Stimulated activated CD4-positive, alpha-beta T cell treated with anti-CD3 and anti-CD28 coated beads, Interleukin-15, amount 100 ng/mL, for 24 hours (primary cell): ENCODE measurements around the gene PLA2R1.
"Not testable (repeated sequence)": the region's sequence is repeated elsewhere in the genome, so short reads cannot be mapped to it uniquely, and the experiment has no call there.

ENCODE experiments used
- DNase-seq: peaks from one replicate; pipeline ENCODE4 v3.0.0-alpha.2; 2020

PLA2R1 gene

DNA sequence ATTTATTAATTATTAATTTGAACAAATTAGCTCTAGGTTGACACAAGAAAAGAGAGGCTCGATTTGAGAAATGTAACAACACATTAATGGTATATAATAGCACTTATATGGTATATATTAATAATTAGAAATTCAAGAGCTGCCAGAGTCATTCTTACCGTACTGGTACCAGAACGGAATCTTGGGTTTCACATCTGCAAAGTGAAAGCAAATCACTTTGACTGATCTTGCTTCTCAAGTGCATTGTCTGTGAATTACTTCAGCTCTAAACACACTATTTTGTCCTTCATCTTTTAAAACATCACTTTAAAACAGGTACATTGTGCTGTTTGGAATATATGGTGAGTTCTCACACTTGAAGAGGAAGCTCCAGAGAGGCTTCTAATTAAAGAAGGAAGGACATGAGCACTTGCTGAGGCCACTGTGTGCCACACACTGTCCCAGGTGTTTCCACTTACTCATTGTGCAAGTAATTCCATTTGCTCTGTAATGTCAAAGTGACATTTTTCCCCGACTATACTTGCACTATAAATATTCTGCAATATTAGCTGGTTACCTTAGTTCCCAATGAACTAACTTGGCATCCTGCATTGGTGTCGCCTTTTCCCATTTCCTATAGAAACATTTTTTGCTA lies 85.8 kb downstream of the PLA2R1 start:
- no peak for DNase-seq

DNA sequence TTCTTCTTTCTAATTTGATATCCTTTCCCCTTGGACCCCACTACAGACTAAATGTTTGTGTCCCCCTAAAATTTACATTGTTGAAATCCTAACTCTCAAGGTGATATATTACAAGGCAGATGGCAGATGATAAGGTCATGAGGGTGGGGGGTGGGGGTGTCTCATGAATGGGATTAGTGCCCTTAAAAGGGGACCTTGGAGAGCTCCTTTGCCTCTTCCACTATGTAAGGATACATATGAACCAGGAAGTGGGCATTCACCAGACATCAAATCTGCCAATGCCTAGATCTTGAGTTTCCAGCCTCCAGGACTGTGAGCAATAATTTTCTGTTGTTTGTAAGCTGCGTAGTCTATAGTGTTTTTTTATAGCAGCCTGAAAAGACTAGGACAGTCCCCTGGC lies 89.1 kb downstream of the PLA2R1 start:
- no peak for DNase-seq

DNA sequence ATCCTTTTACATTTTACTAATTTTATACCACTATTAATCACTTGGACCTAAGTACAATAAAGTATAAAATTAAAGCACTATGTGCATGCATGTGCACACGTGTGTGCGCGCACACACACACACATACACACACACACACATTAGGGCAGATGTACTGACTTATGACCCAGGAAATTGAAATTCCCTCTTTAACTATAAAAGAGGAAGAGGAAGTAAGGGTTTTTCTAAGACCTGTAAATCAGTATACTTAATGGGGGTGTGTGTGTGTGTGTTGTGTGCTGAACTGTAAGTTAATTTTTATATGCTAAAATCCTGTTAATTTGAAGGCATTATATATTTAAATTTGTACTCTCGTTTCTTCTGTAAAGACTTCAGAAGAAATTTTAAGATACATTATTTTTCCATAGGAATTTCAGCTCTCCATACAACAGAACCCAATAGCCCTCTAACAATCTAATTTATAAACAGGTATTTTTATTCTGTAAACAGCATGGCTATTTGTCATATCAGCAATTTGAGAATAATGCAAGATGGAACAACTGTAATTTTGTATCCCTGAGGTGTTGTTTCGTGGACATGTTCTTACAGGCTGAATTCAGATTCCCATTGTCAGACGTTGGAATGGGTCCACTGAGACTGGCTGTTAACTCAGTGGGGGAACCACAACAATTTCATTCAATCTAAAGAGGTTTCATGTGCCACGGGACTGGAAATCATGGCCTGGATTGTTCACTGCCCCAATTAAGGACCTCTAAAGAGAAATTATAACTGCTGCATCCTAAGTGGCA lies 90.9 kb downstream of the PLA2R1 start:
- no peak for DNase-seq

DNA sequence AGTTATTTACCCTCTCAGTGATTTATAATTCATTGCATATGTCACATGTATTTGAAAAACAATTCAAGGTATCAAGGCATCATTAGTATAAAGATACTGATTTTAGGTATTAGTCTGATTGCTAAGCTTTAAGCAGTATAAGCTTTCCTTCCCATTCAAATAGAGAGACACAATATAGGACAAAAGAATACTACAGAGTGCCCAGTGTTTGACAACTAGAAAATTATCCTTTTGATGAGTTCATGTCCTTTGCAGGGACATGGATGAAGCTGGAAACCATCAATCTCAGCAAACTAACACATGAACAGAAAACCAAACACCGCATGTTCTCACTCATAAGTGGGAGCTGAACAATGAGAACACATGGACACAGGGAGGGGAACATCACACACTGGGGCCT lies 91.9 kb downstream of the PLA2R1 start:
- DNase-seq = not testable (repeated sequence)

DNA sequence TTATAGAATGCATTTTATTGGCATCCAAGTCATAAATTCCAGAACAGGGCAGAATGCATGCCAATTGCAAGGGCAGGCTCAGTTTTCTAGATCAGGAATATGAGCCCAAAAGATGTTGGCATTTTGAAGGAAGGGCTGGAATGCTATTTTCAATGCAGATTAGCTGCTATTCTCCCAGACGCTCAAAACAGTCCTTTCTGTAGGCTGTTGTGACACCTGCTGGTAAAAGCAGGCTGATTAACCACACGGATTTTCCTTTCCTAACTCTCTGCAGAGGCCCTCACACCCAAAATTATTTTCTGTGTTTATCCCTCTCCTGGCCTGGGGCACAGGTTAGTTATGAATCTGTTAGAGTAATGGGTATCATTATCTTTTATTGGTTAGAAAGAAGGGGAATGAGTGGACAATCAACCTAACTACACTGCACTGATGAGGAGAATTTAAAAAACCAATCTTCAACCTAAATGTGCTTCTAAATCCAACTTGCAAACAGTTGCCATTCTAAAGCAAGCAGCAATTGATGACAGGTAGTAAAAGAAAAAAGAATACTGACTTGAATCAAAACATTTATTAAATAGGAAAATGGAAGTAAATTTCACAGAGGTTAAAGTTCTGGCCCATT lies 94.0 kb downstream of the PLA2R1 start:
- DNase-seq = peak; percentile 20

DNA sequence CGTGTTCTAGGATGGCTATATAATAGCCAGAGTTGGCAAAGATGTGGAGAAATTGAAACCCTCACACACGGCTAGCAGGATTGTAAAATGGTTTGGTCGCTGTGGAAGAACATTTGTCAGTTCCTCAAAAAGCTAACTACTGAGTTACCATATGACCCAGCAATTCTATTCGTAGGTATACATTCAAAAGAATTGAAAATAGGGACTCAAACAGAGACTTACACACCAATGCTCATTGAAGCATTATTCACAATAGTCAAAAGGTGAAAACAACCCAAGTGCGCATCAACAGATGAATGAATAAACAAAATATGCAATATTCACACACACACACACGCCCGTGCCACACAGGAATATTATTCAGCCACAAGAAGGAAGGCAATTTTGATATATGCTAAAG lies 98.7 kb downstream of the PLA2R1 start:
- DNase-seq = no peak

DNA sequence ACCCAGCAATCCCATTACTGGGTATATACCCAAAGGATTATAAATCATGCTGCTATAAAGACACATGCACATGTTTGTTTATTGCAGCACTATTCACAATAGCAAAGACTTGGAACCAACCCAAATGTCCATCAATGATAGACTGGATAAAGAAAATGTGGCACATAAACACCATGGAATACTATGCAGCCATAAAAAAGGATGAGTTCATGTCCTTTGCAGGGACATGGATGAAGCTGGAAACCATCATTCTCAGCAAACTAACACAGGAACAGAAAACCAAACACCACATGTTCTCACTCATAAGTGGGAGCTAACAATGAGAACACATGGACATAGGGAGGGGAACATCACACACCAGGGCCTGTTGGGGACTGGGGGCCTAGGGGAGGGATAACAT lies 99.9 kb downstream of the PLA2R1 start:
- DNase-seq = not testable (repeated sequence)

DNA sequence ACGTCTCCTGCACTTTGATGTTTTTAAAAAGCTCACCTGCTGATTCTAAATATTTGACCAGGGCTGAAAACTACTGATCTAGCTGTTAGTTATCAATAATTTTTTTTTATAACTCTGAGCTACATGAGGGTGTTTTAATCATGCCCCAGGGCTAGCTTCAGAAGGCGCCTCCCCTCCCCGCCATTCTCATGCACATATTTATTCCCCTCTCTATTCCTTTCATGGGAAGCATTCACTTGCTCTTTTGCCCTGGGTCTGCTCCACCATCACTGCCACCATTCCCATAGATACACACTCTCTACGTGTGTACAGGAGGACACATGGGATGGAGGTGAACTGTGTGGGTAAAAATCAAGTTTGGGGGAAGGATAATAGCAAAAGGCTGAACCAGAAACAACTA lies 101.0 kb downstream of the PLA2R1 start:
- no peak for DNase-seq

DNA sequence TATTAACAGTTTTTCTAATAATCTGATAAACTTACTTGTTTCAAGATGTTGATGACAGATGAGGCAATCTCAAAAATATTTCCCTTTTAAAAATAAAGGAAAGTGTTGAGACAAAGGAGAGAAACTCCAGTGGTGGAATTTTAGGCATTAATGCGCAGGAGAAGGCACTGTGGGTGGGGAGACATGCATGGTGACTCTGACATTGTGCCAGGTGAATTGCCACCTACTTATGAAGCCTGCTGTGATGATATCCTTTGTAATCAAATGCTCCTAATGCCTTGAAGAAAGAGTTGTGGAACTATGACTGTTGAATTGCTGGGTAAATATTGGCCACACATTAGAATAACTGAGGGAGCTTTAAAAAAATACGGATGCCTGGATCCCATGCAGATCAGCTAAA lies 101.4 kb downstream of the PLA2R1 start:
- DNase-seq = no peak

DNA sequence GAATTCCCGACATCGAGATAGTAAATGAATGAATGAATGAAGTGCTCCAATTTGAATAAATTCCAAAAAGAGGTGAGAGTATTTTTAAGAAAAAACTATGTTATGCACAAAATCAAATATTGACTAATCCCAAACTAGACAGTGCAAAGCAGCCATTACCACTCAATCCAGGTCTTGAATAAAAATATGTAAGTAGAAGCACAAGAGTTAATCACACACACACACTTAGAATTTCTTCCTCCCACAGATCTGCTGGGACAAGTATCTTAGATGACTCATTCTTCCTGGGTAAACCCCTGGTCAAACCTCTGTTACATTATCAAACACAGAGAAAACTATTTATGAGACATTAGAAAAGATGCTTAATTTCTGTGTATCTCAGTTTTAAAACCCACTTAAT lies 102.0 kb downstream of the PLA2R1 start:
- DNase-seq = peak; percentile 9

DNA sequence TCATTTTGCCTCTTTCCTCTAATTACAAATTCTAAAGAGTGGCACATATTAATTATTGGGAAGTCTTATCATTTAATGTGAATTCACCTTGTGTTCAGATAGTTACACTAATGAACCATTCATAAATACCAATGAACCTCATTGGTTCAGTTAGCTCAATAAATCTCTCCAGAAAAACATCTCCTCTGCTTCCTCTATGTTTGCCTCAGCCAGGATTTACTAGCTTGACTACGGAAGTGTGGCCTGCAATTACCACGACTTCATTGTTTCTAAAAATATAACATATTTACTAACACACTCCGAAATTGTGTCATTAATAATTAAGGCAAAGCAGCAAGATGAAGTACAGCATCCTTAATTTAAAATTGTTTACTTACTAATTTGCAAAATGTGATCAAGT lies 103.3 kb downstream of the PLA2R1 start:
- no peak for DNase-seq

DNA sequence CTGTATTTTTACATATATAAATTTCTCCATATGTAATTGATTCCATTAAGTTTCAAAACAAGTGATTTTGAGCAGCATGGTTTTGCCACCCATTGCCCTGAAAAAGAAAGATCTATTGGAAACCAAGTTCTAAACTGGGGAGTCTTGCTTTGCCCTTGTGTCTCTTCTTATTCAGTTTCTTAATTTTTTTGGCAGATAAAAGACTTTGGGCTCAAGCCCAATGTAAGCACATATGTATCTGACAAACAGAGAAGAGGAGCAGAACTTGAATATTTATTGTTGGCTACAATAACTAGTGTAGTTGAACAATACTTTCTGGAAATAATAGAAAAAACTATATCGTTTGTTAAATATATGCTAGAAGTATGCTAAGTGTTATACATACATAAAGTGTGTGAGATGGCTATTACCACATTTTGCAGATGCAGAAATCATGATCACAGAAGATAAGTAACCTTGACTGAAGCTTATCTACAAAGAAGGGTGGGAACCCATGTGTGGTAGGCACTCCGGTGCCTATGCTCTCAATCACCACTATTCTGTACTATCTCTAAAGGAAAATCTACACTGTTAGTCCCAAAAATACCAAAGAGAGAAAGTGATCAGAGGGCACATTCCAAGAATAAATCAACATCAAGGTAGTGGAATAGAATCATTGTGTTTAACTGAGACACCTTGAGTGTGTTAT lies 109.1 kb downstream of the PLA2R1 start:
- no peak for DNase-seq

DNA sequence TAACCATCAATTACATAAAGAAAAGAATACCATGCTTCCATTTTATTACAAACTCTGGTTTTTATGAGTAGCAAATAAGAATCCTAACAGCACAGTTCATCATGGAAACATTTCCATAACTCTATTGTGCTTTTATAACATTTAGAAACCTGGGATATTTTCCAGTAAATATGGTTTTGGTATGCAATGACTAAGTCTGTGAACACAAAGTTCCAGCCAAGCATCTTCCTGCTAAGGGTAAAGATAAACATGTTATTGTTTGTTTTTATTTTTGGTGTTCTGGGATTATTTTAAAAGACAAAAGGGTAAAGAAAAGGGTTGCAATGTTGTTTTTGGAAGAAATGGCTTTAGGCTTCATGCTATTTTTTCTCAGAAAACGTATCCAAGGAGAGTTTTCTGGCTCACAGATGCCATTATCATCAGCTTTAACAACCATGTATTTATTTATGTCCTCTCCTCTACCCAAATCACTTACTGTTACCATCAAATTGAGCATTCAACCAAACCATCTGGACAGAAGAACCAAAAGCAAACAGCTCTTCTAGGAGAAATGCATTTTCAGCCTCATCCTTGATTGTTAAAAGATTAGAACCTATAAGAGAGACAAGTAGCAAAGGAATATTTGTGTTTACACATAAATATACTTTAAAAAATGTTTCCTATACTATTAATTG lies 116.0 kb downstream of the PLA2R1 start:
- DNase-seq = no peak

DNA sequence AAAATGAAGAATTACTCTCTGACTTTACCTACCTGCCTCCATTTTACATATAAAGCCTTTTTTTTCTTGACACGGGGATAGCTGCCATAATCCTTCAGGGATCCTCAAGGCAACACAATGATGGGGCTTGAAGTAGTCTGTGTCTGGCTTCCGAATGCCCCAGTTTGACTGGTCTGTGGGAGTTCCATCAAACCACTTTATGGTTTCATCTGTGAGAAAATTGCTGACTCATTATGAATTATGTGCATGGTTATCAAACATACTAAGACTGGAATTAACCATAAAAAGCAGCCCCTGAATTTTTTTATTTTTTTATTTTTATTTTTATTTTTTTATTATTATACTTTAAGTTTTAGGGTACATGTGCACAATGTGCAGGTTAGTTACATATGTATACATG lies 117.5 kb downstream of the PLA2R1 start:
- DNase-seq = no peak

DNA sequence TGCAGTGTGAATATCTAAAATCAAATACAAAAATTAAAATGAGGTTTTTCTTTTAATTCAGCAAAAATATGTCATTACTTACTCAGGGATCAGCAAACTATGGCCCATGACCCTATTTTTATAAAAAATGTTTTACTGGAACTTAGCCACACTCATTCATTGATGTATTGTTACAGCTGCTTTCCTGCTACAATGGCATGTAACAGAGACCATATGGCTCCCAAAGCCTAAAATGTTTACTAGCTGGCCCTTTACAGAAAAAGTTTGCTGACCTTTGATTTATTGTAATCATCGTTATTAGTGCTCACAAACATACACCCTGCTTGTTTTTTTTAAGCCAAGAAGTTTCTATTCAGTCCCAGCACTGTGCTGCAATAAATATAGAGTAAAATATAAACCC lies 120.3 kb downstream of the PLA2R1 start:
- no peak for DNase-seq

DNA sequence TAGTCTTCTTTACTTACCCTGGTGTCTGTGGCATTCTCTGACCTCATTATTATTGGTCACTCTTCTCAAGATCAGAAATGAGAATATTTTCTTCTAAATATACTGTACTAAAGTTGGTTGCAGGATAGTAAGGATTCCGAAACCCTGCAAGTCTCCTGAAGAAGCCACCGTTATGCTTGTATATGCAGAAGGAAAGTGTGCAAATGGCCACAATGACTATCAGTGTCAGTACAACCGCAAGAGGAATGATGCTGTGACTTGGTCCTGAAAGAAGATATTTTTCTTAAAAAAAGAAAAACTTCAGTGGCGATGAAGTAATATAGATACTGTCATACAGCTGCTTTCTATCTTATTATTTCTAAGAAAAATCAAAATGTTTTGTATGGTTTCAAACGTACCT lies 120.7 kb downstream of the PLA2R1 start:
- no peak for DNase-seq

DNA sequence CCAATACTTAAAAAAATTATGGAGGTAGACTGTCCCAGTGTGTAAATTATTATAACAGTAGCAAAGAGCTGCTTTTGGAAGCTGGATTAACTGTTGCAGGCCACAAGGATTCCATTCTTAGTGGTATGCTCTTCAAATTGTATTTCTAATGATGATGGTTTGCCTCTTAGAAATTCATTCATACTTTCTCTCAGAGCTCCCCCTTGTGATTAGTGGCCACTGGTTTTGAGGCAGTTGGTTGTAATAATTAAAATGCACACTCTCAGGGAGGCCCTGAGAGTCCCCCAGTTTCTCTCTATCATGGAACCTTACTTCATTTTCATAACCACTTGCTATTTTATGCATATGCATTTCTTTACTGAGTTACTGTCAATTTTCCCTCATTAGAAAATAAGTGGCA lies 122.5 kb downstream of the PLA2R1 start:
- DNase-seq = no peak

DNA sequence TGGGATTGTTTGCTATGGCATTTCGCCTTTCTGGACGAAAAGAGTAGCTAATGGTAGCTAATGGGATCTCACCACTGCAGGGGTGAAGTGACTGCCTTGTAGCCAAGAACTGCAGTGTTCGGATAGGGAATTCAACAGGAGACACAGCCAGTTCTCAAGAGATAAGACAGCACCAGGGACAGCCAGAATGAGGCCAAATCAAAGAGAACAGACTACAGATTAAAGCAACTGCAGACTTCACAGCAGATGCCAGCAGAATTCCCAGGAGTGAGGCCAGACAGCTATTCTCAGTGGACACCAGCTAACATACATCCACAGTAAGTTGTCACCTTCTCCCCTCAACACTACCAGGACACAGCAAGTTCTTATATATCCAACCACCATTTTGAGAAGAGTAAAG lies 124.0 kb downstream of the PLA2R1 start:
- no peak for DNase-seq

DNA sequence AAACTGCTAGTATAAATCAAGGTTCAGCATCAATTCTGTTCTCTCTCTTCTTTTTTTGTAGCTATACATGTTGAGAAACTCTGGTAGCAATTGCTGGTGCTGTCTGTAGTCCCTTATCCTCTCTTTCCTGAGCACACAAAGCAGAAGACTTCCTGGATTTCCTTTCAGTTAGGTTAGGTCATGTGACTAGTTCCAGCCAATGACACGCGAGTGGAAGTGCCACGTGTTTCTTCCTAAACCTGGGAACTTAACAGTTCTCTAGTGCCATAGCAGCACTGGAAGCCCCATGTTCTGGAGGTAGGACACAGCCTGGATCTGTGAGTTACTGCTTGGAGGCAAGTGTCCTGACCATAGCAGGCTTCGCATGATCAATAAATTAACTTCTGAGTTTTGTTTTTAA lies 125.9 kb downstream of the PLA2R1 start:
- DNase-seq = peak; percentile 21

DNA sequence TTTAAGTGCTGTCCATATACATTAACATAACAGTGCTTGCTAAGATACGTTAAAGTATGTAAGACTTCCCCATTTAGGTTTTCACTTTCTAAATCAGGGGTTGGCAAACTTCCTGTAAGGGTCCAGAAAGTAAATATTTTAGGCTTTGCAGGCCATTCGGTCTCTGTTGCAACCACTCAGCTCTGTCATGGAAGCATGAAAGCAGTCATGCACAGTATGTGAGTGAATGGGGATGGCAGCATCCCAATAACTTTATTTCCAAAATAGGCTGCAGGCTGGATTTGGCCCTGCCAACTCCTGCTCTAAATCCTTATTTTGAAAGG lies 128.7 kb downstream of the PLA2R1 start:
- no peak for DNase-seq

DNA sequence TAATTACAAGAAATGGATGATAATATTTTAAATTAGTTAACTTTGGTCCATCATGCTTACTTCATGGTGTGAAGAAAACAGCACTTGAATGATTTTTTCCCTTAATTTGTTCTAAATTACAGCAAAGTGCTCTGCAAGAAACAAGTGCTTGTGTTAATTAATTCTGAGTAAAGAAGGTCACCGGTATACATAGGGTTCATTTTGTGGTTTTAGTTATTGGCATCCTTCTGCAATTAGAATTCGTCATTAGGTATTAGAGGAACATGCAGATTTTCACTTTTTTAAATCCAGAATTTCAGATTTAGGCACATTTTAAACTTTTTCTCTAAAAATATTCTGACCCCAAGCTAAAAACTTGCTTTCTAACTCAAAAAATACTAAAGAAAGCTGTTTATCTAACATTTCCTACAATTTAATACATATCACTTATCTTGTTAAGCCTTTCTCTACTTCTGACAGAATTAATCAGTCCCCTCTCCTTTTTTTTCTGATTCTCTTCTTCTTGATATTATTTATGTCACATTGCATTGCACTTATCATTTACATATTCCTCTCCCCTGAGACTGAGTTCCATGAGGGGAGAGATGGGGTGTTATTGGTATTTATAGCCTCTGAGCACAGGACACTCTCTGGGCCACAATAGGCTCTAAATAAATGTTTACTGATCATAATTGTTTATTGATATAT lies 129.2 kb downstream of the PLA2R1 start:
- DNase-seq = no peak

DNA sequence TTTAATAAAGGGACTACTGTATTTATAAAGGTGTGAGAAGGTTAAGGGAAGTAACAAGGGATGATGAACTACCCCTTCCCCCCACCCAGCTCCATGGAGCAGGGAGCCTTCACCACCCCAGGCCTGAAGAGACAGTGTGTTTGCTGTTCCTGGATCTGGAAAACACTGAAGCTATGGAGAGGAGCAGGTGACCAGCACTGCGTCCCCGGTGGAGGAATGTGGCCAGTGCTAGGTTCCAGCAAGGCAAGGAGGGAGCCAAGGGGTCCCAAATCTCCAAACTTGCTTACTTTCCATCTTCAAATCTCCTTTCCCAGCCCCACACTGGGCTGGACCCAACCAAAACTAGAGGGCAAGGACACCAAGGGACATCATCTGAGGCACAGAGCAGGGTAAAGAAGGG lies 135.7 kb downstream of the PLA2R1 start:
- no peak for DNase-seq

DNA sequence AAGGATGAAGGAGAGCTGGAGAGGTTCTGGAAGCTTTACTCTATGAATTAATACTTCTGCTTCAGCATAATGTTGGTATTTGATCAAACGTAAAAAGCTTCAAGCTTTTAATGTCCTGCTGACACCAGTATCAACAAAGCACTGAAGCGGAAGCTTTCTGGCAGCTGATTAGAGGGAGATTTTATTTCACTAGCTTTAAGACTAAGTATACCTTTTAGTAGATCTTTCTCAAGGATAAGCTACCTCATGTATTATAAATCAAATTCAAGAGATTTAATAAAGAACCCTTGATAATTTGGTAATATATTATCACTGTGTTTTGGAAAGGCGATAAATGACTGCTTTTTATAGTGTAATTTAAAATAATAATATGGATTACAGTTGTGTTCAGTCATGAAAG lies 136.4 kb downstream of the PLA2R1 start:
- DNase-seq = no peak
